HG03060 (cell line): ENCODE measurements around the gene TMEM59.
"Not testable (repeated sequence)": the region's sequence is repeated elsewhere in the genome, so short reads cannot be mapped to it uniquely, and the experiment has no call there.

Experiments
- ATAC-seq: cut with Tn5 transposase; IDR thresholded peaks from one replicate; pipeline ENCODE4 v1.9.1; 2021; ENCODE audit warnings: low read depth, moderate number of reproducible peaks; ENCODE audit not compliant: unreplicated experiment

Gene TMEM59

GRCh38 chr1:54014009-54014629 is 38.9 kb downstream of the TMEM59 start:
- no peak for ATAC-seq

DNA sequence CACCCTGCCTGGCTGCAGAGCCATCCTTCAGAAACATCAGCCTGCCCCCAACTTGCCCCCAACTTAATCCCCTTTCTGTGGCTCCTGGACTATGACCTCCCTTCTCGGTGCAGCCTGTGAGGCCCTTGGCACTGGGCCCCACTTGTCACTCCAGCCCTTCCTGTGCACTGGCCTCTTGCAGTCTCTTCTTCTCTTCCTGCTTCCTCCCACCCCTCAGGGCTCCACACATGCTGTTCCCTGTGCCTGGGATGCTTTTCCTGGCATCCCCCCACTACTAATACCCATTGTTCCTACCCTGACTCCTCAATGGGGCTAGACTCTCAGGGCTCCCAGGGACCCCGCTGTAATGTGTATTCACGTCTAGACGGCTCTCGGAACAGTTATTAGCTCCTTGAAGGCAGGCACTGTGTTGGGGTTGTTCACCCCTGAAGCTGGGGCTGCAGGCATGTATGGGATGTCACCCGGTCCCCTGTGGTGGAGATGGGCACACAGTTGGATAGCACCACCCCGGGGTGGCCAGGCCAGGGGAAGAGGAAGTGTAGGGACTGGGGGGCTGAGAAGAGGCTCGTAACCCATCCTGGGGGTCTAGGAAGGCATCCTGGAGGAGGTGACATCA is 39.5 kb downstream of the TMEM59 start:
- no peak for ATAC-seq

DNA sequence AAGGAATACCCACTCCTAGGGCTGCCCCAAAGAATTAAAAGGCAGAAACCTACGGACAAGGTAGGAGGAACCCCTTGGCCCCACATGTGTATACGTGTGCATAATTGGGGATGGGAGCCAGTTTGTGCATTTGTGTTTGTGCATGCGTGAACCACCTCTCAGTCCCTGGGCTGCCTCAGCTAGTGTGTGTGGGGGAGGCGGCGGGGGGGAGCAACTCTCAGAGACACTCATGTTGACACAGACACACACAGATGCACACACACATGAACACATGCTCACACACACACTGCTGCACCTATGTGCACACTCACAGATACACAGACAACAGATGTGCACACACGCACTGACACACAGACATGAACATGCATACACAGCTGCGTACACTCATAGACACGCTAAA is 40.1 kb downstream of the TMEM59 start:
- no peak for ATAC-seq

DNA sequence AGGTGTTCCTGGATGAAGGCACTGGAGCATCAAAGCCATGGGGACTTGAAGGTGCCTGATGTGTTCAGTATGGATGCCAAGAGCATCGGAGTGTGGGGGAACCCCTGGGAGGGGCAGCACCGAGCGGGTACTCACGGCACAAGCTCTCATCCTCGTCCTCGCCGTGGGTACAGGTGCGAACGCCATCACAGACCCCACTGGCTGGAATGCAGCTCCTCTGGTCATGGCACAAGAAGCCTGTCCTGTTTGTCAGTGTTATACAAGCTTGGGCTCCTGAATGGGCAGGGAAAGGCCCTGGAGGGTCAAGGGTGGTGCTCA is 41.0 kb downstream of the TMEM59 start:
- ATAC-seq, result no peak

DNA sequence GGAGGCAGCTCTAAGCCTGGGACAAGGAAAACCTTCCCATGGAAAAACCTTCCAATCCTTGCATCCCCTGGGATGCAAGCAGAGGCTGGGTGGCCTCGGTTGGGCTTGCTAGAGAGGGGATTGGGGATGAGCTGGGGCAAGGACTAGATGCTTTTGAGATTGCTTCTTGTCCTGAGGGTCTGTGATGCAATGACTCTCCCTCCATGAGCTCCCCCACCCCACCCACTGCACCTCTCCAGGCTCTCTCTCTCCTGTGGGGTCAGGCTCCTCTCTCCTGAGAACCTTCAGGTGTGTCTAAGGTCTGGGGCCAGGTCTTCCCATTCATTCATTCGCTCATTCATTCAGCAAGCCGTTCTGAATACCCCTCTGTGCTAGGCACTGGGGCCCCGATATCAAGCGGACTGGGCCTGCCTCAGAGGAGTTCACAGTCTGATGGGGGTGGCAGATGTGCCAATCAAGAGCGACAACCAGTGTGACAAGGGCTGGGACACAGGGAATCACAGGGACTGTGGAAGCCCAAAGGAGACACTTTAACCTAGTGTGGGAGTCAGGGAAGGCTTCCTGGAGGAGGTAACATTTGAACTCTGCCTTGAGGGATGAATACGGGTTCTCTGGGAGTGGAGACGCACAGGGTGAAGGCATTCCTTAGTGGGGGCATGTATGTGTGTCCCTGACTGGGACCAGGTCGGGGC is 41.5 kb downstream of the TMEM59 start:
- no peak for ATAC-seq

DNA sequence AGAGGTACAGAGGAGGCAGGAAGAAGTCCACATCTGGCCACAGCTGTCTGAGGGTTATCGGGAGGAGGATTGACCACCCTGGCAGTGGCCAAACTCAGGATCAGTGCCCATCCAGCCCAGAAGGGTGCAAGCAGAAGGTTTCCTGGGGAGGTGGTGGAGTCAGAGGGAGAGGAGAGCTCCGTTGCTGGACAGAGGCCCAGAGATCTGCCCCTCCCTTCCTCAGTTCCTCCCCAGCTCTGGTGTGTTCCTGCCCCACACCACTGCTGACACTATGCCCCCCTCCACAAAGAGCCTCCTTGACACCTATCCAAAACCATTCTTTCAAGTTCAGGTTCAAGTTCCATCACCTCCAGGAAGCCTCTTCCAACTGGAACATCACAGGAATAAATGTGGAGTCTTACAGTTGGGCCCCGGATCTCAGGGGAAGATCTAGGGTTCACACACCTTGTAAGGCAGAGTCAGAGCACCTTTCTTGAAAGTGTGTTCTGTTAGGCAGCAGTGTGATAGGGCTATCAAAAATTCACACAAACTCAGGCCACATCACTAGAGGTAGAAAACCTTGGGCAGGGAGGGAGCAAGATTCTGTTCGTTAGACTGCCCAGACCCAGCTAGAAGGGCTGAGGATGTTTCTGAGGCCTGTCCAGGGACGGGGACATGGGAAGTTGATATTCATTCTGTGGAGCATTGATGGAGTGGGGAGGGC is 42.4 kb downstream of the TMEM59 start:
- no peak for ATAC-seq

DNA sequence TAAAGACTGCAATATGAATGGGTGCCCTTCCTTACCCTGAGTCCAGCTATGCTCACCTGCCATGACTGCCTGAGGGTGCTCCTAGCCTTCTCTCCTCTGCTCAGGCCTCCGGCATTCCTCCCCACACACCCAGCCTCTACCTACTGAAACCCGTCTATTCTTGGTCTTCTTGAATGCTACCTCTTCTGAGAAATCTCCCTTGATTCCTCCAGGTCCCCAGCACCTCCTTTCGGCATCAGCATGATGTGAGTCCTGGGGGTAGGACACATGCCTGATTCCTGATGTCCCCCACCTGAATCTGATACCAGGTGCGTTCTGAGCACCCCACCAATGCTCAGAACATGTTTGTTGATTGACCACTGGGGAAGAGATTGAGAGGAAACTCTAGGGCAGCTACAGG is 43.6 kb downstream of the TMEM59 start:
- ATAC-seq, result no peak

- no peak for ATAC-seq
Measured at GRCh38 chr1:54008876-54009275, 44.1 kb downstream of the TMEM59 start.

DNA sequence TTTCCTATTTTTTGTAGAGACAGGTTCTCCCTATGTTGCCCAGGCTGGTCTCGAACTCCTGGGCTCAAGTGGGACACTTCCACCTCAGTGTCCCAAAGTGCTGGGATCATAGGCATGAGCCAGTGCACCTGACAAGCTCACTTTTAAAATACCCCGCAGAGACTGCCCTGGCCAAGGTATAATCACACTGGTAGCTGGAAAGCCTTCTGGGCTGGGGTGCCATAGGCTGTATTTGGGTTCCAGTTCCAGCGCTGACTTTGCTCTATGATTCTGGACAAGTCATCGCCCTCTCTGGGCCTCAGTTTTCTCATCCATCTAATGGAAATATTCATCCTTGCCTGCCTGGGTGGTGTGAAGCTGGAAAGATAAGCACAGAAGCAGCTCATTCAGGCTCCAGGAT is 45.4 kb downstream of the TMEM59 start:
- ATAC-seq, result no peak

DNA sequence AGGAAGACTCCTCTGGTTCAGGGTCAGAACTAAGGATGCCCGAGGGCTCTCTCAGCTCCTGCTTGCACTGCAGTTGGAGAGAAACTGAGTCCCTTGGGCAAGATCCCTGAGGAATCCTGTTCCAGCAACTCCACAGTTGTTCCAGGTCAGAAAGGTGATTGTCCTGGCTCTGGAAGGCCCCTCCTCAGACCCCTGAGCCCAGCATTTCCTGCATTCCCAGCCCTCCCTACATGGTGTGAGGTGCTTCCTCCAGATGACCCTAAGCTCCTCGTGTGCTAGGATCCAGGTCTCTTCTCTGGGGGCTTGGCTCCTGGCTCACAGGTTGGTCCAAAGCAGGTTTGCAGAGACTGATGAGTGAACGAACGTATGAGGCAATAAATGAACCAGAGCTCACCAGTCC is 46.5 kb downstream of the TMEM59 start:
- ATAC-seq, result no peak

- ATAC-seq, result no peak
Measured at GRCh38 chr1:54004481-54005049, 48.4 kb downstream of the TMEM59 start.

DNA sequence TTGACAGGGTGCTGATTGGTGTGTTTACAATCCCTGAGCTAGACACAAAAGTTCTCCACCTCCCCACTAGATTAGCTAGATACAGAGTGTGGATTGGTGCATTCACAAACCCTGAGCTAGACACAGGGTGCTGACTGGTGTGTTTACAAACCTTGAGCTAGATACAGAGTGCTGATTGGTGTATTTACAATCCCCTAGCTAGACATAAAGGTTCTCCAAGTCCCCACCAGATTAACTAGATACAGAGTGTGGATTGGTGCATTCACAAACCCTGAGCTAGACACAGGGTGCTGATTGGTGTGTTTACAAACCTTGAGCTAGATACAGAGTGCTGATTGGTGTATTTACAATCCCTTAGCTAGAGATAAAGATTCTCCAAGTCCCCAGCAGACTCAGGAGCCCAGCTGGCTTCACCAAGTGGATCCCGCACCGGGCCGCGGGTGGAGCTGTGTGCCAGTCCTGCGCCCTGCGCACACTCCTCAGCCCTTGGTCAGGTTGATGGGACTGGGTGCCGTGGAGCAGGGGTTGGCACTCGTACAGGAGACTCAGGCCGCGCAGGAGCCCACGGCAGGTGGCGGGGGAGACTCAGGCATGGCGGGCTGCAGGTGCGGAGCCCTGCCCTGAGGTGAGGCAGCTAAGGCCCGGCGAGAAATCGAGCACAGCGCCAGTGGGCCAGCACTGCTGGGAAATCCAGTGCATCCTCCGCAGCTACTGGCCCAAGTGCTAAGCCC is 49.1 kb downstream of the TMEM59 start:
- not testable (repeated sequence) for ATAC-seq

- no peak for ATAC-seq
Measured at GRCh38 chr1:54003249-54003646, 49.8 kb downstream of the TMEM59 start.

DNA sequence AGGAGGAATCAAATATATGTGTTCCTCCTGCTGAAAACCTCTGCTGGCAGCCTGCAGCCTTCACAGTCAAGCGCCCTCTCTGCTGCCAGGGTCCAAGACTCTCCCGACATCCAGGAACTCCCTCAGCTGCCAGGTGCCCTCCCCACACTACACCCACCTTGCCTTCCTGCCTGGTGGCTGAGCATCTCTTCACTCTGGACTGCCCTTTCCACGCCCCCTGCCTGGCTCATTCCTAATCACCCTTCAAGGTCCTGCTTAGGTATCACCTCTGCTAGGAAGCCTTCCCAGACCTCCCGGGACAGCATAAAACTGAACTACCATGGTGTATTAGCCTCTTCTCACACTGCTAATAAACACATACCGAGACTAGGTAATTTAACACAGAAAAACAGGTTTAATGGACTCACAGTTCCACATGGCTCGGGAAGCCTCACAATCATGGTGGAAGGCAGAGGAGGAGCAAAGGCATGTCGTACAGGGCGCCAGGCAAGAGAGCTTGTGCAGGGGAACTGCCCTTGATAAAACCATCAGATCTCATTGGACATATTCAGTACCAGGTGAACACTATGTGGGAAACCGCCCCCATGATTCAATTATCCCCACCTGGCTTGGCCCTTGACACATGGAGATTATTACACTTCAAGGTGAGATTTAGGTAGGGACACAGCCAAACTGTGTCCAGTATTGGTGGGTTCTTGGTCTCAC is 50.3 kb downstream of the TMEM59 start:
- no peak for ATAC-seq

GRCh38 chr1:54001591-54001990 is 51.4 kb downstream of the TMEM59 start:
- no peak for ATAC-seq

- ATAC-seq, result no peak
Measured at GRCh38 chr1:53999920-54000319, 53.1 kb downstream of the TMEM59 start.

DNA sequence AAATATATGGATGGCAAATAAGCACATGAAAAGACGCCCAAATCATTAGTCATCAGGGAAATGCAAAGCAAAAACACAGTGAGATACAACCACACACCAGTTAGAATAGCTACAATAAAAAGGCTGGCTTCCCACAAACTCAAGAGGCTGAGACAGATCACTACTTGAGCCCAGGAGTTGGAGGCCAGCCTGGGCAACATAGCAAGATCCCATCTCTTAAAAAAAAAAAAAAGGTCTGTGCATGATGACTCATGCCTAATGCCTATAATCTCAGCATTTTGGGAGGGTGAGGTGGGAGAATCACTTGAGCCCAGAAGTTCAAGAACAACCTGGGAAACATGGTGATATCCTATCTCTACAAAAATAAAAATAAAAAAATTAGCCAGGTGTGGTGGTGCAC is 54.8 kb downstream of the TMEM59 start:
- ATAC-seq, result no peak

DNA sequence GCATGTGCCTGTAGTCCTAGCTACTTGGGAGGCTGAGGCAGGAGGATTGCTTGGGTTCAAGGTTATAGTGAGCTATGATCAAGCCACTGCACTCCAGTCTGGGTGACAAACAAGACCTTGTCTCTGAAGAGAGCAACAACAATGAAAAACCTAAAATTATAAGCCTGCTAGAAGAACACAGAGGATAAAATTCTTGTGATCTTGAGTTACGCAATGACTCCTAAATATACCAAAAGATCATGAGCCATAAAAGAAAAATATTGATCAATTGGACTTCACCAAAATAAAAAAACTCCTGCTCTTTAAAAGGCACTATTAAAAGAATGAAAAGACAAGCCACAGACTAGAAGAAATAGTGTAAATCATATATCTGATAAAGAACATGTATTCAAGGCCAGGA is 57.3 kb downstream of the TMEM59 start:
- no peak for ATAC-seq

DNA sequence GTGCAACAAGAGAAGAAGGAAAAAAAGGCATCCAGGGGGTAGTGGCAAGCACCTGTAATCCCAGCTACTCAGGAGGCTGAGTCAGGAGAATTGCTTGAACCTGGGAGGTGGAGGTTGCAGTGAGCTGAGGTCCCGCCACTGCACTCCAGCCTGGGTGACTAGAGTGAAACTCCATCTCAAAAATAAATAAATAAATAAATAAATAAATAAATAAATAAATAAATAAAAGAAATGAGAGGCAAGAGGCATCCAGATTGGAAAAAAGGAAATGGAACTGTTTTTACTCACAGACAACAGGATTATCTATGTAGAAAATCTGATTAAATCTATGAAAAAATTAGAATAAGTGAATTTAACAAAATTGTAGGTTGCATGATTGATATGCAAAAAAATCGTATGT is 58.5 kb downstream of the TMEM59 start:
- ATAC-seq, result not testable (repeated sequence)
